HK-2 (cell line): Measurements from ENCODE around the gene DOC2B.

Source experiments
- DNase-seq: peaks from one replicate; pipeline ENCODE4 v3.0.0-alpha.2; 2018; ENCODE audit not compliant: unreplicated experiment

DOC2B gene

DNA sequence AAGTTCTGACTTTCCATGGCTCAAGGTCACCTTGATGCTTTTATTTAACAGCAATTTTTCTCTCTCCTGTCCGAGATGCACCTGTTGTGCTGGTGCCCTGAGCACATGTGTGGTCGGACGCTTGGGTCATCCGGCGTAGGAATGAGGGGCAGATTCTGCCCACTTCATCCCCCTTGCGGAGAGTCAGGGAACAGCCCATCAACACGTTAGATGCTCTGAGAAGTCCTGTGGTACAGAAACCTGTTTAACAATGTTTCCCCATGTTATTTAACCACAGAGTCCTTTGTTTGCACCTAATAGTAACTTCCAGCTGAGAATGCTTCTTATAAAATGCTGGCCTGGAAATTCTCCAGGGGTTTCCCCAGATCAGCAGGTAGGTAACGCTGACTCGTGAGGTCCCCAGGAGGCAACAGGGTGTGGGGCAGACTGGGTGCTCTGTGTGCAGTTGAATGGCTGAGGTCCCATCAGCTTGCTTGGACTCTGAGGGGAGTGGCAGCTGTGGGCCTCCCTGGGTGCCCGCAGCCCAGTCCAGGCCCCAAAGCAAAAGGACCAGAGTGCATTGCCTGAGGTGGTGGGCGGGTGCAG, 17.8 kb downstream of the DOC2B start:
- no peak for DNase-seq

DNA sequence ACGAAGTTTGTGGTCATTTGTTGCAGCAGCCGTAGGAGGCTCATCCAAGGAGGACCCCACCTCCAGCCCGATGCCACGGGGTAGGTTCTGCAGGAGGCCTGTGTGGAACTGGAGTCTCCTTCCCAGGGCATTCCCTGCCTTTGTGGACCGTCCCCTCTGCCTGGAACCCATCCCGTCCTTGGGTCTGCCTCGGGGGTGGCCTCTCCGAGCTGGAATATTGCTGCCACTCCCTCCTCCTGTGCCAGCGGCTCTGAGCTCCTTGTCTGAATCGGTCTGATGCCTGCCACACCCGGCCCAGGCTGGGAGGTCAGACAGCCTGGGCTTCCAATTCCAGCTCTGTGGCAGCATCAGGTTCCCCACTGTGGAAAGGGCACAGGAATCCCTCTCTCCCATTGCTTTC, 18.8 kb downstream of the DOC2B start:
- DNase-seq = no peak

DNA sequence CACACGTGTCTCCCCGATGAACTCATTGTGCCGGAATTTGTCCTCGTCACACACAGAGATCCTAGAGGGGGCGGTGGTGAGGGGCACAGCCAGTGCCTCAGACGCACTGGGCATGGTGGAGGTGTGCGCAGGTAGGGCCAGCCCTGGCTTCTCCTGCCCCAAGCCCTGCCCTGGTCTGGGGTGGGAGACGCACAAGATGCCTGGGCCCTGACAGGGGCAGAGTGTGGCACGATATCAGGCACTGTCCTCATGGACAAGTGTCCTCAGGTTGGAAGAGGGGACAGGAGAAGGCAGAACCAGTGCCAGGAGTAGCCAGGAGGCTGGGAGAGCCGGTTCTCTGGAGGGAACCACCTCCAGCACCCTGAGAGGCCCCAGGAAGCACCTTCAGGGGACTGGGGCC, 20.0 kb downstream of the DOC2B start:
- no peak for DNase-seq

DNA sequence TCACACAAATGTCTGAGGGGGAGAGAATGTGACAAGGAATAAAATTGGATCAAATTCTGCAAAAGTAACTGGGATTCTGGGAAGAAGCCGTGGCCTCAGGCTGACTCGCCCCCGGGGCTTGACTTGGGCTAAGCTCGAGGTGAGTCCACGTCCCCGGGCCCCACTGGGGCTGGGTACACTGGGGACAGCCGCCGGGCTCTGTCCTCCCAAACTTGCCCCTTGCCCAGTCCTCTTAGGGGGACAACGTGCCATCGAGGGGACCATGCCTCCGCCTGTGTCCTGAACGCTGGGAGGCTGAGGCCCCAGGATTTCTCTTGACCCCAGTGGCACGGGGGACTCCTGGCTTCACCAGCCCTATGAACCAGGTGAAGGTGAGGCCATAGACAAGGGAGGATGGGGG, 21.1 kb downstream of the DOC2B start:
- DNase-seq = no peak

DNA sequence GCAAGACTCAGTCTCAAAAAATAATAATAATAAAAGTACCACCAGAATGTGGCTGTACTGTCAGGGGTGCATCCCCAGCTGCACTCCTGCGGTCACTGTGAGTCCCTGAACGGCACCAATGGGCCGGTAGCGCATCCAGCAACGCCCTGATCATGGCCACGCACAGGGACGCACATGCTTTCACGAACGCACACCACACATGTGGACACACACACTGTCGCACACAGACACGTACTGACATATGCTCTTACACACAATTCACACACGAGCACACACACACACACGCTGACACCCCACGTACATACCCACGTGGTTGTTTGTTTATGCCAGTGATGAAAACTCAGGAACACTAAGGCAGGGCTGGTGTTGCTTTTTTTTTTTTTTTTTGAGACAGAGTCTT, 21.8 kb downstream of the DOC2B start:
- no peak for DNase-seq

DNA sequence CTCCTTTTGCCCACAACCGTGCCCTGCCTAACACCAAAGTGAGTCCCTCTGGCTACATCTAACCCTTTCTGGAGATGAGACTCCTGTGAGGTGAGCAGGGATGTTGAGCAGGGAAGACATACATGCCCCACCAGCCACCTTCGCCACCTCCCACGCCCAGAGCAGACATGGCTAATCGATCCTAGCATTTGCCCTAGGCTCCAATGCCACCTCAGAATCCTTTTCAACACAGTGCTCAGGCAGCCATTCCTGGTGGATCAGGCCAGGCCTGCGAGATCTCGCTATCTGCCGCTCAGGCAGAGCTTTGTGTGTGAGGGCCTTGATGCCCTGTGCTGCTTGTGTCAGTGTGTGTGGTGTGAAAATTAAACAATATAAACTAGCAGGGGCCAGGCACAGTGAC, 23.1 kb downstream of the DOC2B start:
- no peak for DNase-seq

DNA sequence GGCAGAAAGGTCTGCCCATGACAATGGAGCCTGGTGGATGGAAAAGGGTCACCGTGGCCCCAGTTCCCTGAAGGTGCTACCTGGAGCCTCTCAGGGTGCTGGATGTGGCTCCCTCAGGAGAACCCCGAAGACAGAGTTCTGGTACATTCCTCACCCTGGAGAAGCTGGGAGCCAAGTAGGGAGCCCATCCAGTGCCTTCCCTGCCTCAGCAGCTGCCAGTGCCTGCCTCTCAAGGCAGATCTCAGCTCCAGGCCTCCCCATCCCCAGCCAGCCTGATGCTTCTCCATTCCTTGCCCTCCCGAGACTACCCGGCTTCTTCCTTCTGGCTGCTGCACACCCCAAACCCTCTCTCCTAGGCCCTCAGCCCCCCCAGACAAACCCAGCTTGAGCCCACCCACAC, 23.5 kb downstream of the DOC2B start:
- no peak for DNase-seq

DNA sequence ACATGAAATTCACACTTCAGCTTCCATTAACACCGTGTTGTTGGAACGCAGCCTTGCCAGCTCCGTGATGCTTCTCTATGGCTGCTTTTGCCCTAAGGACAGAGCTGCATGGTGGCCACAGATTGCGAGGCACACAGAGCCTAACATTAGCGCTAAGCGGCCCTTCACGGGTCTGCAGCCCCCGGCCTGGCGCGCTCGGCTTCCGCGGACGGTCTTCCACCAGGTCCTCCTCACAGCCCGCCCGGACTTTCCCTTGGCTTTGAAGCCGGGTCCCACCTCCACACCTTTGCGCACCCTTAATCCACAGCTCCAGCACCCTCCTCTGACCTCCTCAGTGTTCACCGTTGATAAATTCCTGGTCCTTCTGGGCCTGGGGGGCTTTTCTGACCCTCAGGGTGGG, 24.5 kb downstream of the DOC2B start:
- DNase-seq = no peak

DNA sequence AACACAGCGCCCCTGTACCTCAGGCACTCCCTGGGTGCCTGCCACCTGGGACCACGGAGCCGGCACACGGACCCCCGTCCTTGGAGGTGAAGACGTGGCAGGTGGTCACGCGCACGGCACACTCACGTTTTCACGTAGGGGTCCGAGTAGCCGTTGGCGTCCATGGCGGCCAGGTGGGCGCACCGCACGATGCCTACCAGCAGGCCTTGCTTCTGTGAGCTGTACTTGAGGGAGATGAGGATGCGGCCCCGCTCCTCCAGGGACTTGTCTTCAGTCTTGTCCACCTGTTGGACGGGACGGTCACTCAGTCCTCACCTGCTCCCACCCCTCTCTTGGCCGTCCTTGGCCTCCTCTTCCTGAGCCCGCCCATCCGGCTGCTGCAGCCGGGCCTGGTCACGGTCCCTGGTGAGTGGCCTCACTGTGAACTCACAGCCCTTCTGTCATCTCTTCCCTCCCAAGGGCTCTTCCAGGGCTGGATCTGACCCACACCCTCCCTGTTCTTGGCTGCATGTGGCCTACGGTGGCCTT, 25.3 kb downstream of the DOC2B start:
- no peak for DNase-seq

DNA sequence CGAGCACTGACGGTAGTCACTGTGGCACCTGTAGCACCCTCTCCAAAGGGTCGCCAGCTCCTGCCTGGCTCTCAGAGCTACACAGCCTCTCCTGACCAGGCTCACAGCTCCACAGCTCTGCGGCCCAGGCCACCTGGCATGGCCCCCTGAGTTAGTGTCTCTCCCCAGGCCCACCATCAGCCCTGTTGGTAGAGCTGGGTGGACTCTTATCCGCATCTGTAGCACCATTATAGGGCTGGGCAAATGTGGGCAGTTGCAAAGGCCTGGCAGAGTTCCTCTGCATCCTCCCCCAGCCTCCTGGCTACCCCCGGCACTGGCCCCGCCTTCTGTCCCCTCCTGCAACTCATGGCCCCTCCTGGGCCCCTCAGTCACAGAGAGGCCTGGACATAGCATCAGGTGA, 25.9 kb downstream of the DOC2B start:
- DNase-seq = no peak

DNA sequence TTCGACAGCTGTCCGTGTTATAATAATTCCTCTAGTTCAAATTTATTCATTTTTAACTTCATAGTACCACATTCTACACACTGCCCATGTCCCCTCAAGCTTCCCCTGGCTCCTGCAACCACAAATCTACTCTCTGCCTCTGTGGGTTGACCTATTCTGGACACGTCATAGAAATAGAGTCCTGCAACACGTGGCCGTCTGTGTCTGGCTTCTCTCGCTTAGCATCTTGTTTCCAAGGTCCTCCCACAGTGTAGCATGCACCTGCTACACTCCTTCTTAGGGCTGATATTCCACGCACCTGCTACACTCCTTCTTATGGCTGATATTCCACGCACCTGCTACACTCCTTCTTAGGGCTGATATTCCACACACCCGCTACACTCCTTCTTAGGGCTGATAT, 27.6 kb downstream of the DOC2B start:
- DNase-seq = no peak

DNA sequence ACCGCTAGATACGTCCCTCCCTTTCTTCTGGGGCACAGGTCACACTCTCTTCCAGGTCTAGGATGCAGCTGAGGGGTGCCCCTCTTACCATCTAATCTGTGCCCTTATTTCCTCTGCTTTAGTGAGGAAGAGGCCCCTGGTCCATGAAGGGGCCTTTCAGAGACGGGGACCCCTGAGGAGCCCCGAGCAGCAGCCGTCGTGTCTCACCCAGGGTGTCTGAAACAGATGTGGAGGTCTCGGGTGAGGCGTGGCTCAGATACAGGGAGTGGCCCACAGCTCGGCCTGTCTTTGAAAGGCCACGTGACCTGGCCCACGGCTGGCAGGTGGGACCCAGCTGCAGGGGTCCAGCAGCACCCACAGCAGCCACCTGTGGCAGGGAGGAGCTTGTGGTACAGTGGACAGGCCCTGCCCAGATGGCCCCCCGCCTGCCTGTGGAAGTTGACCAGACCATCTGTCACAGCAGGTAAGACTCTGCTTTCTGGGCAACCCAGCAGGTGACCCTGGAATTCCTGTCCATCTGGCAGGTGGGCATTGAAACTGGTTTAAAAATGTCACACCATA, 28.5 kb downstream of the DOC2B start:
- no peak for DNase-seq

DNA sequence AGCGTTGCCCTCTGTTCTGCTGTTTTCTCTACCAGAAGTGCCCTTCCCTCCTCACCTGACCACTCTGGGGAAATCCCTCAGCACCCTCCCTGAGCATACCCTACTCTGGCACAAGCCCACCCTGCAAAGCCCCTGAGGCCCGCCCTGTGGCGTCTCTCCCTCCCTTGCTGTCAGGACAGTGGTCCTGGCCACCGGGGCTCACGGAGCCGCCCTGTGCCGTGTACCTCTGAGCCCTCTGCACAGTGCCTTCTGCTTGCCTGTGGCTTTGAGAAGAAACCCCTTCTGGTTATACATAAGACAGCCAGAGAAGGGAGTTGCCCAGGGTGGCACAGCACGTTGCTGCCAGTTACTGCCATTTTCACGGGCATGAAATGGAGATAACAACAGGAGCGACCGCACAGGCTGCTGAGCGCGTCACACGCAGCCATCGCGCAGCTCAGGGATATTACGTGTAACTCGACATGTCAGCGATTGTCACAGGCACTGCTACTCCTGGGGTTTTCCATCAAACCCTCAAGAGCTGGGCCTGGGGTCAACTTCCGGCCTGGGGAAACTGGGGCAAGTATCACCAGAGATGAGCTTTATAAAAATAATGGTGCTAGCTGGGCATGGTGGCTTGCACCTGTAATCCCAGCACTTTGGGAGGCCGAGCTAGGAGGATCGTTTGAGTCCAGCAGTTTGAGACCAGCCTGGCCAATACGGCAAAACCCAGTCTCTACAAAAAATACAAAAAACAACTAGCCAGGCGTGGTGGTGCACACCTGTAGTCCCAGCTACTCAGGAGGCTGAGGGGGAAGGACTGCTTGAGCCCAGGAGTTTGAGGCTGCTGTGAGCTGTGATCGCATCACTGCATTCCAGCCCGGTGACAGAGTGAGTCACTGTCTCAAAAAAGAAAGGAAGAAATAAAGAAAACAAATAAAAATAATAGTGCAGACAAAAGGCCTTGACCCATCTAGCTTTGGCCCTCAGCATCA, 29.3 kb downstream of the DOC2B start:
- DNase-seq = no peak

DNA sequence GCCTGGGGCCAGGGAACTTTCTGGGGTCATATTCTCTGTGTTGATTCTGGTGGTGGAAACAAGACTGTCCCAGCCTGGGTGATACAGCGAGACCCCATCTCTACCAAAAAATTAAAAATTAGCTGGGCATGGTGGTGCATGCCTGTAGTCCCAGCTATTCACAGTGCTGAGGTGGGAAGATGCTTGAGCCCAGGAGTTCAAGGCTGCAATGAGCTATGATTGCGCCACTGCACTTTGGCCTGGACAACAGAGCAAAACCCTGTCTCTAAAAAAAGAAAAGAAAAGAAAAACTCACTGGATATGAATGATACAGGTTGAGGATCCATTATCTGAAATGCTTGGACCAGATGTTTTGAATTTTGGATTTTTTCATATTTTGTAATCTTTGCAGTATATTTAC, 30.4 kb downstream of the DOC2B start:
- DNase-seq = no peak

DNA sequence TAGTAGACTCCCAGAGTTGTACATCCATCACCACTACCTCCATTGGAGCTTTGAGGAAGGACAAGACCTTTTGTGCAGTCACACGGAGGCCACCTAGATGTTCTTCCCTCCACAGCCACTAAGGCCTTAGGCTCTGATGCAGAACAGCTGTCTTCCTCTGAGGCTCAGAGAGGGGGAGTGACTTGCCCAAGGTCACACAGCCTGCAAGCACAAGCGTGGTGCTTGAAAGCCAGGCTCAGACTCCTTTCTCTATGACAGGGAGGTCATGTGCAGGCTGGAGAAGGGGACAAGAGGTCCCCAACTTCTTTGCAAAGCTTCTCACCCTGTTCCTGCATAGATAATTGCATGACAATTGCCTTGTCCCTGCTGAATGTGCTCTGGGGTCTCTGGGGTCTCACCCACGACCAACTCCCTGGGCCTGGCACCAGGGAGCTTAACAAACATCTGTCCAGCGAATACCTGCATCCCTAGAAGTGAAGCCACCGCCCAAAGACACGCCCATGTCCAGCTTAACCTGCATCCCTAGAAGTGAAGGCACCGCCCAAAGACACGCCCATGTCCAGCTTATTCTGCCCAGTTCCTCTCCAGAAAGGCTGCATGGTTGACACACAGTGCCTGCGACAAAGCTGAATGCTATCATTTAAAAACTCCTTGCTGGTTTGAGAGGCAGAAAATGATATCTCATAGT, 31.4 kb downstream of the DOC2B start:
- no peak for DNase-seq

DNA sequence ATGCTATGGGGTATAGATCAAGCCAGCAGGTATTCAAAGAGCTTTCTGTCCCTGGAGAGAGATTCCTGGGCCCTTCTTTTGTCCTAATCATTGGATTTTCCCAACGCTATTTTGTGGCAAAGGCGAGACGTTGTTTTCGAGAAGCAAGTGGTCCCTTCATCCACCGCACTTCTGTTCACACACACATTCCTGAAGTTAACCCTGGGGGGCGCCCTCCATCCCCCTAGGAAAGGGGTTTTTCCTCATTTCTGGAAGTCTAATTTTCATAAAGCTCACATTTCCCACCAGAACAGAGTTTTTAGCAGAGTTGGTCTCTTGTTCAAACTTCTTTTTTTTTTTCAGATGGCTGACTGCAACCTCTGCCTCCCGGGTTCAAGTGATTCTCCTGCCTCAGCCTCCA, 32.2 kb downstream of the DOC2B start:
- no peak for DNase-seq

DNA sequence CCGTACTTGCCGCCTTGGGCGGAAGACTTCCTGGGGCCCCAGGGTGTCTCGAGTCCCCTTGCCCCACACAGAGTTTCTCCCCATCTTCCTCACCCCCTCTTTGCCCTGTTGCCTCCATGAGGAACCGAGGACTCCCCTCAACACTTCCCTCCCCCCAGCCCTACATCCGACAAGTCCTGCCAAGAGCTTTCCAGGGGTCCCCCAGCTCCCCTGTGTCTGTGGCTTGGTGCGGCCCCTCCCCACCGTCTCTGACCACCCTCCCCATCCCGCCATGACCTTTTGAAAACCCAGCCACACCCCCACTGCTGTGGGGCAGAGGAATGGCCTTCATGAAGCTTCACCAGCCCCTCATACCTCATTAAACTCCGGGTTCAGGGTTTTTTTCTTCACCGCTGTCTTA, 32.7 kb downstream of the DOC2B start:
- no peak for DNase-seq

DNA sequence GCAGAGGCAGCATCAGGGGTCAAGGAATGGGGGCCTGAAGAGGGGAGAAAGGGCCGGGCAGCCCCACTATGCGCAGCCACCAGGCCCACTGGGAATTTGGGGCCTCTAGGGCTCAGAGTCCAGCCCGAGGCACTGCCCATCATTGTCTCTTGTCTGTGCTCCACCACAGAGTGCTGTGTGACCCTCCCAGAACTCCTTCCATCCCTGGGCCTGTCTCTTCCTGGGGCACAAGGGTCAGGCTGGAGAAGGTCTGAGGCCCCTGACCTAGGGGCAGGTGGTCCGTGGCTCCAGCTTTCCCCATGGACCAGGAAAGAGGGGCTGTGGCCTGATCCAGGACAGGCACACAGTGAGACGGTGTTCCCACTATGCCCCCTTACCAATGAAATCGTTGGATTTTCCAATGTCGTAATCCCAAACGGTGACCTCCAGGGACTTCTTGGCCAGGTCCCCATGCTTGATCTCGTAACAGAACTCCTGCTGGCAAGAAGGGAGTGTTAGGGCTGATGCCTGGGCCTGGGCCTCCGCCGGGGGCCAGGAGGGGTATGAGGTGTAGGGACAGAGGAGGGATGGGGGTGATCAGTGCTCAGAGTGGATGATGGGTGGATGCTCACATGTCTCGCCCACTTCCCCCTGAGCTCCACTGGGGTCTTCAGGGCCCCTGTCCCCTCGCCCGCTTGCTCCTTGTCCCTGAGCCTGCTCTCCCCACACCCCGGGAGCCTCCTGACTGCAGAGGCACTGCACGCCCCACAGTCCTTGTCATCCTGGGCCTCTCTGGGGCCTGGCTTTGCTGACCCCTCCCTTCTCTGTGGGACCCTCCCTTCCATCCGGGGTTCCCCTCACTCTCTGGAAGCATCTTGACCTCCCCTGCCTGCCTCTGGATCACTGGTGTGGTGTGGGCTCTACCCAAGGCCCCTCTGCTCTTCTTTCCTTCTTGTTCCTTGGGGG, 33.4 kb downstream of the DOC2B start:
- no peak for DNase-seq

DNA sequence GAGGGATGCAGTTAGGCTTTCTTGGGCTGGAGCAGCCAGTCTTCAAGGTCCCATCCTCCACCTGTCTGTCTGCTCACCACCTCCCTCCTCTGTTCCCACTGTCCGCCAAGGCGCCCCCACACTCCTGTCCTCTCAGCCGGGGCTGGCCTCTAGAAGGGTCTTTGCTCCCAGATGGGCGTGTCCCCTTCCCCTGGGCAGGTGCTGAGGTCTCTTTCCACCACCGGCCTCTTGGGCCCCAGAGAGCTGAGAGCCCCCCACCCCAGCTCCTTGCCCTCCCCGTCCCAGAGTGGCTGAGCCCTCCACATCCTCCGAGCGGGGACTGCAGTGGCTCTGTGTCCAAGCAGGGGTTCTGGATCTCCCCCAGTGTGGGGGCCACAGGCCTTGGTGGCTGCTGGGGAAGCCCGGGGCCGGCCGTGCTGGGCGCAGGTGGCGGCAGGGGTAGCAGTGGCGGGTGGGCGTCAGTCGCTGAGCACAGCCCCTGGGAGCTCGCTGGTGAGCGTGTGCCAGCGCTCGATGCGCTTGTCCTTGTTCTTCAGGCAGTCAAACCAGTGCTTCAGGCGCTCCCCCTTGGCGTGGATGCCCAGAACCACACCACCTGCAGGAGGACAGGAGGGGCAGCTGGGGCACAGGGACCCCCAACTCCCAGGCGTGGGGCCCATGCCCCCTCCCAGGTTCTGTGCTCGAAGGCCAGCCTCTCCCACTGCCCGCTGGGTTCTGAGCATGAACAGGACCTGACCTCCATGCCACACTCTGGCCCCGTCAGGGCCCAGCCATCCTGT, 34.3 kb downstream of the DOC2B start:
- DNase-seq = no peak

DNA sequence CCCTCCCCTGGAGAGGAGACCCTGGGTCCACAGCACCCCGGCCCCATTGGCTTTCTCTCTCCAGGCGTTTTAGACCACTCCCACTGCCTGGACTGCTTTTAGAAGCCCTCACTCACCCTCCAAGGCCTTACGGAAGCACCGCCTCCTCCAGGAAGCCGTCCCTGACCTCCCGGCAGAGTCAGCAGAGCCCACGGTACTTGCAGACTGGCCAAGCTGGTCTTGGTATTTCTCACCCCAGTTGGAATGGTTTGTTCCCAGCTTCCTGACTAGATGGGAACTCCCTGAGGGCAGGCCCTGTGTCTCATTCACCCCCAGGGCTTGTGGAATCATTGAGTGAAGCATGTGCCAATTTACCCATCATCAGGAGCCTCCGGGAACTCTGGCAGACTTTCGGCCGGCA, 34.9 kb downstream of the DOC2B start:
- DNase-seq = no peak
